Progenitor cell of endocrine pancreas (in vitro differentiated cells): ENCODE measurements around the gene PRAMEF9. TPM values are rescaled to one million over a fixed set of nuclear protein-coding genes. Genes with fewer than 3 reads are reported as not detected.
"Not testable (repeated sequence)": the region's sequence is repeated elsewhere in the genome, so short reads cannot be mapped to it uniquely, and the experiment has no call there.

Source experiments
- DNase-seq: peaks from one replicate; pipeline ENCODE4 v3.0.0; 2021; ENCODE audit warnings: low spot score; ENCODE audit not compliant: unreplicated experiment
- H3K27ac Mint-ChIP-seq: 2 replicates; pipeline ENCODE4 v1.8.0; 2021; ENCODE audit warnings: mild to moderate bottlenecking, moderate library complexity, mixed read lengths
- H3K27me3 Mint-ChIP-seq: 2 replicates; pipeline ENCODE4 v1.8.0; 2021; ENCODE audit warnings: mixed read lengths
- H3K36me3 Mint-ChIP-seq: 2 replicates; pipeline ENCODE4 v1.8.0; 2022; ENCODE audit warnings: mixed read lengths; ENCODE audit not compliant: insufficient read depth
- H3K4me1 Mint-ChIP-seq: 2 replicates; pipeline ENCODE4 v1.8.0; 2021; ENCODE audit warnings: low read depth, mixed read lengths
- H3K4me3 Mint-ChIP-seq: 2 replicates; pipeline ENCODE4 v1.8.0; 2021; ENCODE audit warnings: low read depth, mild to moderate bottlenecking, moderate library complexity, mixed read lengths
- H3K9me3 Mint-ChIP-seq: 2 replicates; pipeline ENCODE4 v1.8.0; 2021; ENCODE audit warnings: low read depth, mixed read lengths
- CTCF ChIP-seq: fragments of 200-600 bp; sonication (generic); IDR thresholded peaks from one replicate; pipeline ENCODE4 v1.5.0; 2021; ENCODE audit warnings: antibody characterized with exemption, mild to moderate bottlenecking; ENCODE audit not compliant: unreplicated experiment
- long read RNA-seq: library from polyadenylated mRNA; unstranded; transcript quantifications from one replicate; pipeline ENCODE4 v2.0.0, GENCODE V29; 2020
- total RNA-seq: library from RNA; stranded (reverse); gene quantifications from 2 replicates; pipeline ENCODE4 v1.2.1, GENCODE V29; 2021

PRAMEF9 gene
- total RNA-seq: not detected in 2 replicates
- long read RNA-seq: 0 reads

- H3K27me3 Mint-ChIP-seq, H3K4me1 Mint-ChIP-seq, H3K4me3 Mint-ChIP-seq, H3K9me3 Mint-ChIP-seq, H3K27ac Mint-ChIP-seq, H3K36me3 Mint-ChIP-seq, DNase-seq: not testable (repeated sequence)
These were observed at the start of gene PRAMEF9 for GRCh38 chr1:13171548-13171947. TSS of gene PRAMEF9 (plus strand) at chr1:13171848. CDS start at chr1:13175281, 3,433 bp downstream.

GRCh38 chr1:13155909-13156308, 15.7 kb upstream of the PRAMEF9 start, which contains the start of gene PRAMEF26:
TSS of gene PRAMEF26 (minus strand) at chr1:13156009. CDS start at chr1:13153095, 2,914 bp downstream.
- not testable (repeated sequence) for H3K27me3 Mint-ChIP-seq, H3K4me1 Mint-ChIP-seq, H3K27ac Mint-ChIP-seq, H3K36me3 Mint-ChIP-seq, DNase-seq, H3K9me3 Mint-ChIP-seq, H3K4me3 Mint-ChIP-seq

GRCh38 chr1:13165531-13165930, 6.1 kb upstream of the PRAMEF9 start, which contains the start of gene HNRNPCL4:
TSS of gene HNRNPCL4 (minus strand) at chr1:13165631. CDS start at chr1:13165467, 164 bp downstream.
- not testable (repeated sequence) for H3K36me3 Mint-ChIP-seq, H3K27me3 Mint-ChIP-seq, H3K4me1 Mint-ChIP-seq, H3K4me3 Mint-ChIP-seq, DNase-seq, H3K27ac Mint-ChIP-seq, H3K9me3 Mint-ChIP-seq

GRCh38 chr1:13201309-13201708, 29.7 kb downstream of the PRAMEF9 start, which contains the start of gene PRAMEF13:
TSS of gene PRAMEF13 (minus strand) at chr1:13201409. CDS start at chr1:13199589, 1,820 bp downstream.
- not testable (repeated sequence) for DNase-seq, H3K4me3 Mint-ChIP-seq, H3K36me3 Mint-ChIP-seq, H3K4me1 Mint-ChIP-seq, H3K9me3 Mint-ChIP-seq, H3K27me3 Mint-ChIP-seq, H3K27ac Mint-ChIP-seq

- H3K36me3 Mint-ChIP-seq, H3K27me3 Mint-ChIP-seq, H3K4me1 Mint-ChIP-seq, DNase-seq, H3K9me3 Mint-ChIP-seq, H3K4me3 Mint-ChIP-seq, H3K27ac Mint-ChIP-seq: not testable (repeated sequence)
These were observed 37.1 kb downstream of the PRAMEF9 start for GRCh38 chr1:13208712-13209111.

- H3K27me3 Mint-ChIP-seq, H3K27ac Mint-ChIP-seq, H3K9me3 Mint-ChIP-seq, H3K4me1 Mint-ChIP-seq, H3K36me3 Mint-ChIP-seq, H3K4me3 Mint-ChIP-seq, DNase-seq: not testable (repeated sequence)
These were observed 45.0 kb downstream of the PRAMEF9 start for GRCh38 chr1:13216619-13217018.

- not testable (repeated sequence) for H3K4me1 Mint-ChIP-seq, H3K27ac Mint-ChIP-seq, H3K4me3 Mint-ChIP-seq, DNase-seq, H3K27me3 Mint-ChIP-seq, H3K36me3 Mint-ChIP-seq, H3K9me3 Mint-ChIP-seq
These were observed 47.6 kb downstream of the PRAMEF9 start for GRCh38 chr1:13219203-13219602.

- DNase-seq, H3K4me1 Mint-ChIP-seq: not testable (repeated sequence)
These were observed 51.1 kb downstream of the PRAMEF9 start for GRCh38 chr1:13222788-13223187.

GRCh38 chr1:13224480-13225060, 52.9 kb downstream of the PRAMEF9 start:
- TF ChIP-seq CTCF: no peak
- Mint-ChIP-seq H3K4me3 (no peak overlapping the region), H3K27ac (no peak overlapping the region), H3K4me1 (no peaks in the 10 kb centered on the region), H3K9me3 (peaks cover 29% of the 10 kb centered on the region), H3K36me3 (peaks cover 1% of the 10 kb centered on the region), H3K27me3 (no peaks in the 10 kb centered on the region)
- peak; percentile 5 for DNase-seq

More at GRCh38 chr1:13222788-13223187, 51.1 kb downstream of the PRAMEF9 start:
- not testable (repeated sequence) for H3K27ac Mint-ChIP-seq, H3K4me3 Mint-ChIP-seq, H3K27me3 Mint-ChIP-seq, H3K36me3 Mint-ChIP-seq
- H3K9me3 Mint-ChIP-seq: peaks cover 17% of the 10 kb centered on the region

GRCh38 chr1:13225675-13226204, 54.1 kb downstream of the PRAMEF9 start, which contains the start of gene PRAMEF18:
TSS of gene PRAMEF18 (minus strand) at chr1:13226154. CDS start at chr1:13226106, 48 bp downstream.
- H3K4me3 Mint-ChIP-seq, H3K36me3 Mint-ChIP-seq, H3K27ac Mint-ChIP-seq, H3K4me1 Mint-ChIP-seq, H3K27me3 Mint-ChIP-seq: not testable (repeated sequence)
- DNase-seq: peak; percentile 3
- H3K9me3 Mint-ChIP-seq: peaks cover 36% of the 10 kb centered on the region

GRCh38 chr1:13227271-13228055, 55.8 kb downstream of the PRAMEF9 start:
- H3K36me3 Mint-ChIP-seq, H3K27ac Mint-ChIP-seq, H3K4me3 Mint-ChIP-seq, H3K4me1 Mint-ChIP-seq, H3K27me3 Mint-ChIP-seq, DNase-seq: not testable (repeated sequence)
- peaks cover 49% of the 10 kb centered on the region for H3K9me3 Mint-ChIP-seq
